ENCODE measurements around the gene KMT2A.

KMT2A gene

GRCh38 chr11:118484405-118484804 lies 48.1 kb downstream of the KMT2A start:
- no peak for DNase-seq (ENCODE audit: low spot score)

- no peak for DNase-seq (ENCODE audit: low spot score)
Measured at GRCh38 chr11:118485273-118485672, 49.0 kb downstream of the KMT2A start.

- DNase-seq (ENCODE audit: low spot score): peak; percentile 50
Measured at GRCh38 chr11:118488480-118489109, 52.3 kb downstream of the KMT2A start.

GRCh38 chr11:118491041-118491440 lies 54.7 kb downstream of the KMT2A start:
- no peak for DNase-seq (ENCODE audit: low spot score)

- no peak for DNase-seq (ENCODE audit: low spot score)
Measured at GRCh38 chr11:118497831-118498230, 61.5 kb downstream of the KMT2A start.

- no peak for DNase-seq (ENCODE audit: low spot score)
Measured at GRCh38 chr11:118503216-118503615, 66.9 kb downstream of the KMT2A start.

- DNase-seq (ENCODE audit: low spot score): no peak
Measured at GRCh38 chr11:118511601-118512000, 75.3 kb downstream of the KMT2A start.

GRCh38 chr11:118514103-118514502 lies 77.8 kb downstream of the KMT2A start:
- no peak for DNase-seq (ENCODE audit: low spot score)

- DNase-seq (ENCODE audit: low spot score): no peak
Measured at GRCh38 chr11:118519549-118519948, 83.3 kb downstream of the KMT2A start.

- no peak for DNase-seq (ENCODE audit: low spot score)
Measured at GRCh38 chr11:118521892-118522311, 85.6 kb downstream of the KMT2A start.

- DNase-seq (ENCODE audit: low spot score): no peak
Measured at GRCh38 chr11:118522571-118523072, 86.3 kb downstream of the KMT2A start.

- DNase-seq (ENCODE audit: low spot score): no peak
Measured at GRCh38 chr11:118524356-118524755, 88.1 kb downstream of the KMT2A start.

GRCh38 chr11:118524757-118525470 lies 88.6 kb downstream of the KMT2A start:
- no peak for DNase-seq (ENCODE audit: low spot score)

GRCh38 chr11:118526688-118527087 lies 90.4 kb downstream of the KMT2A start:
- no peak for DNase-seq (ENCODE audit: low spot score)

GRCh38 chr11:118527109-118527508 lies 90.8 kb downstream of the KMT2A start, which contains the start of gene TTC36:
TSS of gene TTC36 (plus strand) at chr11:118527474. CDS start at chr11:118527495, 21 bp downstream.
- no peak for DNase-seq (ENCODE audit: low spot score)

GRCh38 chr11:118528511-118528910 lies 92.2 kb downstream of the KMT2A start:
- no peak for DNase-seq (ENCODE audit: low spot score)

GRCh38 chr11:118529584-118530175 lies 93.4 kb downstream of the KMT2A start:
- DNase-seq (ENCODE audit: low spot score): no peak

- DNase-seq (ENCODE audit: low spot score): no peak
Measured at GRCh38 chr11:118530180-118530682, 93.9 kb downstream of the KMT2A start.

GRCh38 chr11:118530683-118531596 lies 94.6 kb downstream of the KMT2A start, which contains the start of gene TMEM25:
TSS of gene TMEM25 (plus strand) at chr11:118531192. CDS start at chr11:118531802, 610 bp downstream.
- peak; percentile 44 for DNase-seq (ENCODE audit: low spot score)

GRCh38 chr11:118531597-118532084 lies 95.3 kb downstream of the KMT2A start:
- DNase-seq (ENCODE audit: low spot score): no peak

GRCh38 chr11:118532091-118532490 lies 95.8 kb downstream of the KMT2A start:
- no peak for DNase-seq (ENCODE audit: low spot score)
